Measurements from ENCODE around the gene SIPA1L3.

The SIPA1L3 gene

DNA sequence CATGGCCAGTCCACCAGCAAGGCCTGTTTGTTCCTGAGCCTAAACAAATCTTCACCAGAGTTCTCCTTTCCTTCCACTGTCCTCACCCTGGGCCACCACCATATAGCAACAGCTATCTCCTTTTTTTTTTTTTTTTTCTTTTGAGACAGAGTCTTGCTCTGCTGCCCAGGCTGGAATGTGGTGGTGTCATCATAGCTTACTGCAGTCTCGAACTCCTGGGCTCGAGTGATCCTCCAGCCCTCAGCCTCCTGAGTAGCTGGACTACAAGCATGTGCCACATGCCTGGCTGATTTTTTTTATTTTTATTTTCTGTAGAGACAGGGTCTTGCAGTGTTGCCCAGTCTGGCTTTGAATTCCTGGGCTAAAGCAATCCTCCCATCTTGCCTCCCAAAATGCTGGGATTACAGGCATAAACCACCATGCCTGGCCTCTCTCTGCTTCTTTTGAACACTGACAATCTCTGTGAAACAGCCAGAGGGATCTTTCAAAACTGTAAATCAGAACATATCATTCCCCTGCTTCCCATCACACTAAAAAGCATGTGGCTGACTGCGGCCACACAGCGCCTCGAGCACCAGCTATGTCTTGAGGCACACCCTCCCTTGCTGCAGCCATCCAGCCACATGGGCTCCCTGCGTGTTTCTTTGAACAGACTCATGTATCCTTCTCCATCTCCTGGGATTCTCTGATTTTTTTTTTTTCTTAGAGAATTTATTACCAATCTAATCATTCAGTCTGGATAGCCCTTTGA, 110.6 kb downstream of the SIPA1L3 start:
- no peak for DNase-seq (ENCODE audit: low read depth in 2 of 2)
- no peak for TF ChIP-seq CTCF (IDR thresholded peaks at IDR 0.05; ENCODE audit: low read depth, low read length)
- no peak overlapping the region for H3K4me3 ChIP-seq (replicated peaks in 1 of 2; ENCODE audit: low read depth in 2 of 2, low read length in 2 of 2)

GRCh38 chr19:38018694-38019395, 111.8 kb downstream of the SIPA1L3 start:
- no peak for TF ChIP-seq CTCF (IDR thresholded peaks at IDR 0.05; ENCODE audit: low read depth, low read length)
- no peak overlapping the region for H3K4me3 ChIP-seq (replicated peaks in 1 of 2; ENCODE audit: low read depth in 2 of 2, low read length in 2 of 2)
- no peak for DNase-seq (ENCODE audit: low read depth in 2 of 2)

DNA sequence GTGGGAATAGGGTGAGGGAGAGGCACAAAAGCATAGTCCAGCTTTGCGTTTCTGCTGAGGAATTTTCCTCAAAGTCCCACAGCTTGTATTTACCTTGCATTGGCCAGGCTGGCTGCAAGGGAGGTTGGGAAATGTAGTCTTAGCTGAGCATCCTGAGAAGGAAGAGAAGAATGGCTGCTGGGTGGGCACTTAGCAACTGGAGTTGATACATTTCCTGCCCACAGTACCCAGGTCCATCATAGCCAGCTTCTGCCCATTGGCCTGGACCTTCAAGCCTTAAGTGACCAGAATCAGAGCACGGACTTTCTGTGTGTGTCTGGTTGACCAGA, 112.4 kb downstream of the SIPA1L3 start:
- H3K4me3 ChIP-seq (replicated peaks in 1 of 2; ENCODE audit: low read depth in 2 of 2, low read length in 2 of 2), result no peak overlapping the region
- TF ChIP-seq CTCF (IDR thresholded peaks at IDR 0.05; ENCODE audit: low read depth, low read length), result no peak
- DNase-seq (ENCODE audit: low read depth in 2 of 2), result no peak

DNA sequence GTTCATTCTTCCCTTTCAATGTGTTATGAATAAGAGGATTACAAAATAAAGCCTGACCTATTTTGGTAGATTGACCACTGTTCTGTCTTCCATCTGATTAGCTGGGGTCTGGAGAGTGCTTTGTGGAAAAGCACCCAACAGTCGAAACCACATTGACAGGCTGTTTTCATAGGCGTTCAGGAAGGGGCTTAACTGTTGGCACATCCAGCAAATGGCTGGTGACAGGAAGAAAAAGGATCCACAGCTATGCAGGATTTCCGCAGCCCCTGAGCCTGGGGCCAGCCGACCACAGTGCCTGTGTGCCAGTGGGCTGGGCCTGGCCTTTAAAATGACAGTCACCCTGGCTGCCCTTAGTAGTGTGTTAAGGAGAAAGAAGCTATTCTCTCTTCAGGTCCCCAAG, 113.3 kb downstream of the SIPA1L3 start:
- no peak overlapping the region for H3K4me3 ChIP-seq (replicated peaks in 1 of 2; ENCODE audit: low read depth in 2 of 2, low read length in 2 of 2)
- no peak for TF ChIP-seq CTCF (IDR thresholded peaks at IDR 0.05; ENCODE audit: low read depth, low read length)
- DNase-seq (ENCODE audit: low read depth in 2 of 2), result no peak

DNA sequence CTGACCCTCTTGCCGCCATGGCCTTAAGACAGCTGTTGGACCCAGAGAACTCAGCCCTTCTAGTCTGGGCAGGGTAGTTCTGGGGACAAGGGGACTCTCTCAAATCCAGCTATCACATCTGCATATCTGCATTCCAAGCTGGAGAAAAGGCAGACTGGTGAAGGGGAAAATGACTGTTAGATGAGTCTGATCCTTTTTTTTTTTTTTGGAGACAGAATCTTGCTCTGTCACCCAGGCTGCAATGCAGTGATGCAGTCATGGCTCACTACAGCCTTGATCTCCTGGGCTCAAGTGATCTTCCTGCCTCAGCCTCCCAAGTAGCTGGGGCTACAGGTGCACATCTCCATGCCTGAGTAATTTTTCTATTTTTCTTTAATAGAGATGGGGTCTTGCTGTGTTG, 114.3 kb downstream of the SIPA1L3 start:
- H3K4me3 ChIP-seq (replicated peaks in 1 of 2; ENCODE audit: low read depth in 2 of 2, low read length in 2 of 2), result no peak overlapping the region
- peak in 1 of 2 donors; percentile 39 for DNase-seq (ENCODE audit: low read depth in 2 of 2)

More for the DNA sequence above, 114.3 kb downstream of the SIPA1L3 start:
- no peak for TF ChIP-seq CTCF (IDR thresholded peaks at IDR 0.05; ENCODE audit: low read depth, low read length)

Data from cardiac fibroblast (primary cell).